Umbilical cord (tissue), 2 donors: Measurements from ENCODE around the gene PGC. TPM values are rescaled to one million over a fixed set of nuclear protein-coding genes. Genes with fewer than 3 reads are reported as not detected.
"Not testable (repeated sequence)": the region's sequence is repeated elsewhere in the genome, so short reads cannot be mapped to it uniquely, and the experiment has no call there.

Experiments used
- DNase-seq: peaks from one replicate; pipeline ENCODE4 v3.0.0-alpha.2; 2015; ENCODE audit warnings: low spot score
- total RNA-seq: library from RNA; depleted of rRNA; stranded (reverse); fragments of >200 nt; gene quantifications from one replicate; pipeline ENCODE4 v1.2.3, GENCODE V29; 2014; ENCODE audit warnings: low replicate concordance; ENCODE audit not compliant: insufficient read depth

The PGC gene
- total RNA-seq, 1 donor from 2014 or later: 0.96 TPM

DNA sequence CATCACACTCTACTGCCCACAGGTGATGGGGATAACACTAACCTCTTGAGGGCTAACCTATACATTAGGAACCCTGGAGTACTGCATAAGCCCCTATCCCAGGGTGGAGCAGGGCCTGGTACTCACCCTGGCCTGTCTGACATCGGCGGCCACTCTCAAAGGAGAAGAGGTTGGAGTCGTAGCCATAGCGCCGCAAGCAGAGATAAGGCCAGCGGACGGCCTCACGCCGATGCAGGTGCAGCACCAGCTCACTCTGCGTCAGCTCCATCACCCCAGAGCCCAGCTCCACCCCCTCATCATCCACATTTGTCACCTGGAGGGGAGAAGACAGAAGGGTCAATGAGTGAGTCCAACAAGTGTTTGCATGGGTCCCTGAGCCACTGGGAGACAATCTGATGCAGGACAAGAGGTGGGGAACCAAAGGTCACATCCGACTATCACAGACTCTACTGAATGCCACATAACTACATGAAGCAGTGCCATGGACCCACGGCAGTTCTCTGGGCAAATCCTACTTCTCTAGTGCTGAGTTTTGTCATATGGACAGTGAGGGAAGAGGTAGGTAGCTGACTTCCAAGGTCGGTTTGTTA is 28.2 kb upstream of the PGC start:
- DNase-seq: no peak

DNA sequence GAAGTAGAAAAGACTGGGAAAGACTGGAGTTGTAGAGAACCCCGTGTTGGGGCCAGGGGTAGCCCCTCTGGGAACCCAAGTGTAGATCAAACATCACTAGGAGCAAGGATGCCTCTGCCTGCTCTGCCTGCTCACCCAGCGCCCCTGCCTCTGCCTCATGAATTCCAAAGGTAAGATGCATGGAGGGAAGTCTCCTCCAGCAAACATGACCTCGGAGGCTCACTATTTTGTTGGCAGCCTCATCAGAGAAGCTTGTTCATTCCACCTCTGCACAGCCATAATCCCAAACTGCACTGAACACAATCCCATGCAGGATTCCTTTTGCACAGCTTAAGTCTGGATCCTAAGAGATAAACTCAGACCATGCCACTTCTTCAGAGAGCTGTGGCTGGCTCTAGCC is 27.6 kb upstream of the PGC start:
- no peak for DNase-seq

DNA sequence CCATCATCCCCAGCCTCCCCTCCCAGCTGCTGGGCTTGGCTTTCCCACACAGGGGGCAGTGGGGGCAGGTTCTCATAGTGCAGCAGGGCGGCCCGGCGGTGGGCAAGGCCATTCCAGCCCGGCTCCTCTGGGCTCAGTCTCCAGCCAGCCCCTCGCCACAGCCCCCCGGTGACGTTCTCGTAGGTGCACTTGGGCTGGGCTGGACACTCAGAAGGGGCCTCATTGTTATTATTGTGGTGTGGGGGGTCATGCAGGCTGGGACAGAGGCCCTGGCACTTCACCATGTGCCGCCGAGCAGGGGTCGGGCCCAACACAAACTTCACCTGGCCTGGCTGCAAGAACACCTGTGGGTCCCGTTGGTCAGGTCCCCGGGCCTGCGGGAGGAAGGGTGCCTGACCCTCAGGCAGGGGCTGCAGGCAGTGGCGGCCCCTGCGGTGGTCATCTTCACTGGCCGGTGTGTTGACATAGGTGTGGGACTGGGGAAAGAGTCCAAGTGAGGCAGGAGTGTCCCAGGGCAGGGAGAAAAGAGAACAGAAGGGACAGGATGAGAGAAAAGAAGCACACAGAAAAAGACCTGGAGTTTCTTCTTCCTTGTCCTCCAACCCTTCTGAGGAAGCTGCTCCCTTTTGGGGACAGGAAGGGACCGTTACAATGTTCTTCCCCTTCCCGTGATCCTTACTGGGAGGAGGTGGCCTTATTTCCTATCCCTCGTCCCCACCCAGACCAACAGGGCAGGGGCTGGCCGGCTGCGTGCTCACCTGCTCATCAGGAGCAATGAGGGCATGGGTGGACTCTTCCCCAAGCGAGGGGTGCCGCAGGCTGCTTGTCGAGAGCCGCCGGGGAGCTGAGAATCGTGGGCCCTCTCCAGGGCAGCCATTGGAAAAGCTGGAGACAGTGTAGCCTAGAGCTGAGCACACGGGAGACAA is 24.1 kb upstream of the PGC start:
- no peak for DNase-seq

- DNase-seq: no peak
Observed at GRCh38 chr6:41770381-41771057, 23.3 kb upstream of the PGC start.

DNA sequence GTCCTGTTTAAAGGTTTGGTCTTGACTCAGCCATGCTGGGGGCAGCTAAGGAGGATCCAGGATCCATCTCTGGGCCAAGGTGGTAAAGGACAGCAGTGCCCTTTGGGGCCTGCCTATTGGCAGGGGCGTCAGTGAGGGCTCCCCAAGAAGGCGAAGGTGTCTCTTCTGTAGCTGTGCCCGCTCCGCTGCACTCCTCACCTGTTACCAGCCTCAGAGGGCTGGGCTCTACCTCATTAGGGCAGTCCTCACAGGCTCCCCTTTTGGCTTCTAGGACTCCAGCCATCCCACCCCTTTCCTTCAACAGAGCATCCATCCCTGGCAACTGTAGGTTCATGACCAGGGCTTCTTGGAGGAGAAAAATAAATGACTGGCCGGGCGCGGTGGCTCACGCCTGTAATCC is 22.2 kb upstream of the PGC start:
- no peak for DNase-seq

DNA sequence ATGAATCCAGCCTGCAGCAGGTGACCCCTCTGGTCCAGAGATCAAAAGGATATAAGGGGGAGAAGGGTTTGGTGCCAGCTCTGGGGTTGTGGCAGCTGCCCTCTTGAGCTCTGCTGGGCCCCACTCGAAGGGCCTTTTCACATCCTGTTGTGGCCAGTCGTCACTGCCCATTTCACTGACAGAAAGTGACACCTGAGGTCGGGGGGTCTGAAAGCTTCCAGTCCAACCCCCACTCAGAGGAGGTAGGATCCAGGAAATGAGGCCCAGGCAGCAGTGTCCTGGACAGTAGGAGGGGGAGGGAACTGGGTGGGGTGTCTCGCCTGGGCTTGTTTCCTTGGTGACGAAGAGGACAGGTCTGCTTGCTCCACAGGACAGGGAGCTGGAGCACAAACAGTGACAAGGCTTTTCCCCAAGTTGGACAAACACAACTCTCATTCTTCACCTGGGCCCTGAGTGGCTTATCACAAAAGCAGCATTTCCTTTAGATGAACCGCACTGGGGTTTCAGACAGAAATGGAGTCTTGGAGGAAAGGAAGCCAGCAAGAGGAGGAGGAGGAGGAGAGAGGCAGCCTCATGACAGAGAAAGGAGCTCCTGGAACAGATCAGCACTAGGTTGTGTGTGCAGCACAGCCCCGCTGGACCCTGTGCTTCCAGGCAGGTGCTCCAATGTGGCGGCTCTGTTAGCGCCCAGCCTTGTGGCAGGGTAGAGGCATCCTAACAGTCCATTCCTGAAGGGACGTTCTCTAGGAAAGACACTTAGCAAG is 21.5 kb upstream of the PGC start:
- no peak for DNase-seq

- DNase-seq: peak; percentile 75
Observed at GRCh38 chr6:41767112-41767833, 20.1 kb upstream of the PGC start.

- not testable (repeated sequence) for DNase-seq
Observed at GRCh38 chr6:41766043-41766664, 19.0 kb upstream of the PGC start.

GRCh38 chr6:41763470-41763869 is 16.3 kb upstream of the PGC start:
- DNase-seq: peak; percentile 43

DNA sequence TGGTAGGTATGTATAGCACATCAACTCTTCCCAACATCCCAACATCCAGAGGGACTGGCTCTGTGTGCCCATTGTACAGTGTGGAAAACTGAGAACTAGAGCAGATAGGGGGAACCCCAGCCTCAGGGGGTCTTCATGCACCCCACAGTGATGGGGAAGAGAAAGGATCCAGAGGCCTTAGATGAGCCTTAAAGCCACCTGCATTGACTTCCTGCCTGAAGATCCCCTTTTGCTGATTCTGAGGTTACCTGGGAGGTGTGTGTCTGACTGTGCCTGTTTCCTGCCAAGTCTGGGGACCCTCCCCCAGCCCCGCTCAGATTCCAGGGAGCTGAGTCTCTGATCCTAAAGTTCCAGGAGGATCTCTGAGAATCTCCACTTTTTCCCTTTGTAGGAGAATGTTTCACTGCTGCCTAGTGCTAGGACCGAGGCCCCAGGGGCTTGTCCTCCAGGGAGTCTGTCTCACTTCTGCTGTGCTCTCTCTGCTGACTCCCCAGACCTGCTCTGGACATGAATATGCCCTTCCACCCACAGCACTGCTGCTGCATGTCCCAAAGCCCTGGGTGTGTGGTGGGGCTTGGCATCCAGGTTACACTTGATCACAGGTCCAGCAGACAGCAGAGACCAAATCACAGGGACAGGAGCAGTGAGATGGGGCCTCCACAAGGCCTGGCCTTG is 12.8 kb upstream of the PGC start:
- no peak for DNase-seq

DNA sequence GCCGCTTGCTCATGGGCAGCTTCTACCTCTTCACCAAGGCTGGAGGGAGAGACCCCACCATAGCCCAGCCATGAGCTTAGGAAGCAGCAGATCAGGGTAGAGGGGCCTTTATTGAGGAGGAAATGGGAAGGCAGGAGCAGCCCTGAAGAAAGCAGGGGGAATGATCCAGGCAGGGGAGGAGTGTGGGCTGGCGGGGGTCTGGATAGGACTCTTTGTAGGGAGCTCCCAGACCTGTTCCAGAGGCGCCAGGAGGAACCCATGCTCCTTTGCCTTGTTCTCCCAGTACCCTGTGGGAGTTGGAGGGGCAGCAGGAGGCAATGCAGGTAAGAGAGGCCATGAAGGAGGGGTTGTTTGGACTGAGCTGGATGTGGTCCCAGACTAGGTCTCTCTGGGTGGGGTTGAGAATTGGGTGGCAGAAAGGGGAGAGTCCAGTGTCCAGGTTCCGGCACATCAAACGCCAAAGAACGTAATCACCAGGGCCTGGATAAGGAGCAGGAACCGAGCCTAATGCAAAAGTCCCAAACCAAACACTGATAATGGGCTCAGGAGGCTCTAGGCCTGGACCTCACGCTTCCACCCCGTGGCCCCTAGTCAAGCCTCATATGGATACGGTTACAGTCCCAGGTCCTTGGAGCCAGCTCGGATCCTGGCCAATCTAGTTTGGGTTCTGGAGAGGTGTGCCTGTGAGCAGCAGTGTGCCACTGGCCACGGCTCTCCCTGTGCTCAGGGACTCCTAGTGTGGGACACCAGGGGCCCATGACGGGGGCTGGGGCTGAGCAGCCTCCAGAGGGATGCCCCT is 12.1 kb upstream of the PGC start:
- DNase-seq: no peak

DNA sequence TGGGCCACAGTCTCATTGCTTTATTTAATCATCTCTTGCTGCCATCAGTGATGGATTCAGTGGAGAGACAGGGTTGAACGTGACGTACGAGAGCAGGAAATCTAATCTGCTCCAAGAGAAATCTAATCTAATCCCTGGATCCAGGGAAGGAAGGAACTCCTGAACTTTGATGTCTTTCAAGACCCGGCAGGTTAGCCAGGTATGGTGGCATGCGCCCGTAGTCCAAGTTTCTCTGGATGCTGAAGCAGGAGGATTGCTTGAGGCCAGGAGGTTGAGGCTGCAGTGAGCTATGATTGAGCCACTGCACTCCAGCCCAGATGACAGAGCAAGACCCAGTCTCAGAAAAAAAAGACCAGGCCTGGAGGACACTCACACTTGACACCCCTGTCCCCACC is 11.4 kb upstream of the PGC start:
- no peak for DNase-seq

GRCh38 chr6:41757931-41758640 is 10.9 kb upstream of the PGC start:
- no peak for DNase-seq

DNA sequence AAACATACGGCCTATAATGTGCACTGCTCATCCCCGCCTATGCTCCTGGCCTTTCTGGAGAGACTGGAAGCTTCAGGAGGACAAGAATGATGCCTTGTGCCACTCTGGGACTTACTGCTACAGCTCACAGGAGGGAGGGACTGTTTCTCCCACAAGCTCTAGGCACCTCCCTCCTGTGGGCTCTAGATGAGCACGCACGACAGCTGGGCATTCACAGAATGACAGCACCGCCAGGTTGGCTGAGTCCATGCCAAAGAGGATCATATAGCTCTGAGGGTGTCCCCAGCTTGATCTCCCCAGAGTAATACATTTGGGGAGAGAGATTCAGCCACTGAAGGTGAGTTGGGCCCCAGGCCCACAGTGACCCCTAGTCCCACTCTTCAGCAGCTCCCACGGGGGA is 10.1 kb upstream of the PGC start:
- DNase-seq: no peak

DNA sequence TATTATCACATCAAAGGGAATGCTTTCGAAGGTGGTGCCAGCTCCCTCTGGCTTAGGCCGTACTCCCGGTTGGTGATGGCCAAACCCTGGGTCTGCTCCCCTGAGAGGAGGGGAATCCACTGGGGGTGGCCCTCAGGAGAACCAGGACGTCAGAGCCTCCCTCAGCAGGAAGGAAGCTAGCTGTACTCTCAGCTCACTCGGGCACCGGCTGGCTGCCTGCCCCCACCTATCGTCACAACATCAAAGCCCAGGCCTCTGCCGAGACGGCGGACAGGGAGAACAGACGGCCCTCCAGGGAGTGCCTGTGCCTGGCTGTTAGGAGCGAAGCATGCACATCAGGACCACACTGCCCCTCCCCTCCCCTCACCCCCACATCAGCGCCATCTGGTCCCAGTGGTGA is 9.2 kb upstream of the PGC start:
- DNase-seq: no peak

- no peak for DNase-seq
Observed at GRCh38 chr6:41755895-41756294, 8.7 kb upstream of the PGC start.

- DNase-seq: no peak
Observed at GRCh38 chr6:41750374-41750773, 3.2 kb upstream of the PGC start.

GRCh38 chr6:41748542-41748941 is 1.3 kb upstream of the PGC start:
- no peak for DNase-seq

DNA sequence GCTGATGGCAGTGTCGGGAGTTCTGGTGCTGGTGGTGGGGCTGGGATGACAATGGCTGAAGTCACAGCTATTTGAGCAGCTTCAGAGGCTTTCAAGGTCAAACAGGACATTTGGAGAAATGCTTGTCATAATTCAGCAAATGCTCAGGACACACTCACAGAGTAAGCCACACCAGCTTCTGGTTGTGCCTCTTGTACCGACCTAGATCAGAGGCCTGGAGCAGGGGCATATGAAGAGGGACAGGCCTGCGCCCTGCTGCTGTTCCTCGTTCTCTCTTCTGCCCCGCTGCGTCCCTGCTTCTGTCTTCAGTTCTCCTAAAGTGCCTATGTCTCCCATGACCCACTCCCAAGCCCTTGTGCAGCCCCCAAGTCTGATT is 893 bp upstream of the PGC start:
- no peak for DNase-seq
